ENCODE data around the gene LRP1B. TPM values are rescaled to one million over a fixed set of nuclear protein-coding genes. Genes with fewer than 3 reads are reported as not detected.

LRP1B gene
- total RNA-seq, 1 experiment from 2014 or later, result 0.21 TPM

GRCh38 chr2:141264848-141265247, 866.0 kb downstream of the LRP1B start:
- intact Hi-C loops (cut with micrococcal nuclease; ENCODE audit: unreplicated experiment), result loop anchor here (5.0 kb wide), 1 partner anchor 1738 kb away; no protein-coding TSS in a partner anchor
- DNase-seq, result no peak
- BruUV-seq (replicated peaks), result no TSS peak
- no peak overlapping the region for H3K27ac Mint-ChIP-seq (ENCODE audit: unreplicated experiment)
- H3K4me3 Mint-ChIP-seq (ENCODE audit: low read depth, unreplicated experiment), result no peak overlapping the region
- no peaks in the 10 kb centered on the region for H3K36me3 Mint-ChIP-seq (ENCODE audit: insufficient read depth, unreplicated experiment)
- H3K27me3 Mint-ChIP-seq (ENCODE audit: unreplicated experiment), result no peaks in the 10 kb centered on the region
- no peaks in the 10 kb centered on the region for H3K4me1 Mint-ChIP-seq (ENCODE audit: low read depth, unreplicated experiment)
- H3K9me3 Mint-ChIP-seq (ENCODE audit: low read depth, unreplicated experiment), result peaks cover 3% of the 10 kb centered on the region
- no peak for TF ChIP-seq CTCF (IDR thresholded peaks at IDR 0.05; ENCODE audit: unreplicated experiment)
- CTCF ChIA-PET, result no interaction called here

- CTCF ChIA-PET, result no interaction called here
- Mint-ChIP-seq H3K27me3 (ENCODE audit: unreplicated experiment) (no peaks in the 10 kb centered on the region), H3K4me1 (ENCODE audit: low read depth, unreplicated experiment) (no peaks in the 10 kb centered on the region), H3K4me3 (ENCODE audit: low read depth, unreplicated experiment) (no peak overlapping the region), H3K9me3 (ENCODE audit: low read depth, unreplicated experiment) (no peaks in the 10 kb centered on the region), H3K27ac (ENCODE audit: unreplicated experiment) (no peak overlapping the region), H3K36me3 (ENCODE audit: insufficient read depth, unreplicated experiment) (no peaks in the 10 kb centered on the region)
- no TSS peak for BruUV-seq (replicated peaks)
- no peak for DNase-seq
- no peak for TF ChIP-seq CTCF (IDR thresholded peaks at IDR 0.05; ENCODE audit: unreplicated experiment)
- intact Hi-C loops (cut with micrococcal nuclease; ENCODE audit: unreplicated experiment), result loop anchor here (5.0 kb wide), 1 partner anchor 1734 kb away; no protein-coding TSS in a partner anchor
Observed at GRCh38 chr2:141260911-141261310, 869.9 kb downstream of the LRP1B start.

GRCh38 chr2:141259683-141260082, 871.1 kb downstream of the LRP1B start:
- Mint-ChIP-seq H3K27ac (ENCODE audit: unreplicated experiment) (no peak overlapping the region), H3K4me1 (ENCODE audit: low read depth, unreplicated experiment) (no peaks in the 10 kb centered on the region), H3K27me3 (ENCODE audit: unreplicated experiment) (no peaks in the 10 kb centered on the region), H3K9me3 (ENCODE audit: low read depth, unreplicated experiment) (no peaks in the 10 kb centered on the region), H3K36me3 (ENCODE audit: insufficient read depth, unreplicated experiment) (no peaks in the 10 kb centered on the region), H3K4me3 (ENCODE audit: low read depth, unreplicated experiment) (no peak overlapping the region)
- CTCF ChIA-PET, result no interaction called here
- DNase-seq, result no peak
- no TSS peak for BruUV-seq (replicated peaks)
- no peak for TF ChIP-seq CTCF (IDR thresholded peaks at IDR 0.05; ENCODE audit: unreplicated experiment)
- intact Hi-C loops (cut with micrococcal nuclease; ENCODE audit: unreplicated experiment), result loop anchor here (5.0 kb wide), 1 partner anchor 1732 kb away; no protein-coding TSS in a partner anchor

GRCh38 chr2:141242008-141242407, 888.8 kb downstream of the LRP1B start:
- no peak for TF ChIP-seq CTCF (IDR thresholded peaks at IDR 0.05; ENCODE audit: unreplicated experiment)
- H3K36me3 Mint-ChIP-seq (ENCODE audit: insufficient read depth, unreplicated experiment), result no peaks in the 10 kb centered on the region
- H3K4me3 Mint-ChIP-seq (ENCODE audit: low read depth, unreplicated experiment), result no peak overlapping the region
- DNase-seq, result no peak
- no peaks in the 10 kb centered on the region for H3K27me3 Mint-ChIP-seq (ENCODE audit: unreplicated experiment)
- CTCF ChIA-PET, result no interaction called here
- H3K4me1 Mint-ChIP-seq (ENCODE audit: low read depth, unreplicated experiment), result peaks cover 8% of the 10 kb centered on the region
- no TSS peak for BruUV-seq (replicated peaks)
- H3K9me3 Mint-ChIP-seq (ENCODE audit: low read depth, unreplicated experiment), result no peaks in the 10 kb centered on the region
- intact Hi-C loops (cut with micrococcal nuclease; ENCODE audit: unreplicated experiment), result no loop called here
- no peak overlapping the region for H3K27ac Mint-ChIP-seq (ENCODE audit: unreplicated experiment)
